CD4-positive, alpha-beta T cell (primary cell): ENCODE measurements around the gene CALML5. TPM values are rescaled to one million over a fixed set of nuclear protein-coding genes. Genes with fewer than 3 reads are reported as not detected.

Experiments
- ATAC-seq: fragments of 200-7000 bp; cut with Tn5 transposase; one replicate; pipeline ENCODE4 v1.10.0; 2022; ENCODE audit warnings: mild to moderate bottlenecking; ENCODE audit not compliant: poor library complexity
- CTCF ChIA-PET: fragments of 350-600 bp; sonication (Branson Sonifier 250); formaldehyde crosslinking; loops from one replicate; lab custom pipeline; 2021; ENCODE audit warnings: antibody characterized with exemption, inconsistent platforms; lab: Charles Lee
- POLR2A ChIA-PET: fragments of 350-600 bp; sonication (Branson Sonifier 250); formaldehyde crosslinking; loops from one replicate; lab custom pipeline; 2021; ENCODE audit warnings: antibody characterized with exemption, inconsistent platforms; lab: Charles Lee
- DNase-seq, 14 experiments: peaks; one replicate each; pipeline ENCODE4 v3.0.0-alpha.2; 2013 to 2020; ENCODE audit warnings: mixed read lengths in 2 of 14
- H3K27ac ChIP-seq, 2 donors: one replicate each; pipeline versions ENCODE4 v1.5.1 to v1.7.0; 2013; ENCODE audit warnings: low read length in 2 of 2, low read depth in 1 of 2, mild to moderate bottlenecking in 1 of 2
- H3K27me3 ChIP-seq, 2 experiments: 1 replicate in 1 of 2; 2 replicates in 1 of 2; pipeline versions ENCODE4 v1.6.1 to v1.7.0; 2013; ENCODE audit warnings: low read length in 2 of 2, control low read depth in 1 of 2, mild to moderate bottlenecking in 1 of 2, moderate library complexity in 1 of 2; ENCODE audit not compliant: insufficient read depth in 2 of 2, control insufficient read depth in 1 of 2
- H3K36me3 ChIP-seq: one replicate; pipeline ENCODE4 v1.6.1; 2013; ENCODE audit warnings: low read length, control low read depth; ENCODE audit not compliant: insufficient read depth
- H3K4me1 ChIP-seq: one replicate; pipeline ENCODE4 v1.6.1; 2013; ENCODE audit warnings: low read length, control low read depth; ENCODE audit not compliant: insufficient read depth
- H3K4me3 ChIP-seq: one replicate; pipeline ENCODE4 v1.5.1; 2013; ENCODE audit warnings: mild to moderate bottlenecking, low read length, moderate library complexity
- H3K9me3 ChIP-seq, 2 experiments: 1 replicate in 1 of 2; 2 replicates in 1 of 2; pipeline versions ENCODE4 v1.6.1 to v1.7.0; 2013; ENCODE audit warnings: low read length in 2 of 2, mild to moderate bottlenecking in 2 of 2, control low read depth in 1 of 2, moderate library complexity in 1 of 2; ENCODE audit not compliant: control insufficient read depth in 1 of 2, insufficient read depth in 1 of 2
- H3K27ac Mint-ChIP-seq: one replicate; pipeline ENCODE4 v1.8.0; 2020; ENCODE audit warnings: mixed read lengths
- H3K27me3 Mint-ChIP-seq: one replicate; pipeline ENCODE4 v1.8.0; 2021; ENCODE audit warnings: mixed read lengths
- H3K36me3 Mint-ChIP-seq: one replicate; pipeline ENCODE4 v1.8.0; 2021; ENCODE audit warnings: low read depth, mixed read lengths
- H3K4me1 Mint-ChIP-seq: one replicate; pipeline ENCODE4 v1.8.0; 2021; ENCODE audit warnings: low read depth, mixed read lengths
- H3K4me3 Mint-ChIP-seq: one replicate; pipeline ENCODE4 v1.8.0; 2020; ENCODE audit warnings: mild to moderate bottlenecking, mixed read lengths
- H3K9me3 Mint-ChIP-seq: one replicate; pipeline ENCODE4 v1.8.0; 2020; ENCODE audit warnings: mixed read lengths
- CTCF ChIP-seq: fragments of 200-600 bp; IDR thresholded peaks from one replicate; pipeline ENCODE4 v1.8.0; 2022; ENCODE audit warnings: antibody characterized with exemption, mild to moderate bottlenecking
- intact Hi-C, 2 experiments: fragments of 100-400 bp; cut with DNase I in 1 of 2; cut with micrococcal nuclease in 1 of 2; formaldehyde crosslinking; loops; one replicate each; pipeline versions ENCODE4 v1.15.1 to v1.9.0; 2023 to 2025; cut with DNase I, micrococcal nuclease
- total RNA-seq, 174 experiments: library from RNA in 2 of 174; stranded (reverse) in 2 of 174; gene quantifications; one replicate each; pipeline ENCODE4 v1.2.3 and lab custom pipeline; 2021 to 2026

CALML5 gene
- total RNA-seq, 2 experiments from 2014 or later = not detected

- Mint-ChIP-seq H3K9me3 (no peaks in the 10 kb centered on the region), H3K36me3 (no peaks in the 10 kb centered on the region), H3K27me3 (no peaks in the 10 kb centered on the region), H3K4me1 (no peaks in the 10 kb centered on the region), H3K27ac (no peak overlapping the region), H3K4me3 (no peak overlapping the region)
- POLR2A ChIA-PET = no interaction called here
- ATAC-seq = no peak
- Histone ChIP-seq H3K4me1 (no peaks in the 10 kb centered on the region), H3K4me3 (no peak overlapping the region), H3K9me3 (no peaks in the 10 kb centered on the region), H3K27me3 (no peaks in the 10 kb centered on the region), H3K27ac (no peak overlapping the region), H3K36me3 (no peaks in the 10 kb centered on the region)
- CTCF ChIA-PET = no interaction called here
- no peak for TF ChIP-seq CTCF
- intact Hi-C loops = loop anchor here in 1 of 2 experiments (5.0 kb wide), 1 partner anchor 60 kb away; no protein-coding TSS in a partner anchor
- DNase-seq = peak in 1 of 14 experiments; percentile 14
These were observed 27.4 kb upstream of the CALML5 start for GRCh38 chr10:5526691-5527331.

- no peak overlapping the region for H3K27ac ChIP-seq
- no peaks in the 10 kb centered on the region for H3K27me3 ChIP-seq
- Mint-ChIP-seq H3K36me3 (no peaks in the 10 kb centered on the region), H3K4me3 (no peak overlapping the region), H3K27ac (no peak overlapping the region), H3K9me3 (no peaks in the 10 kb centered on the region), H3K4me1 (no peaks in the 10 kb centered on the region), H3K27me3 (no peaks in the 10 kb centered on the region)
- H3K36me3 ChIP-seq = no peaks in the 10 kb centered on the region
- no peaks in the 10 kb centered on the region for H3K4me1 ChIP-seq
- no peaks in the 10 kb centered on the region for H3K9me3 ChIP-seq
- no peak for TF ChIP-seq CTCF
- H3K4me3 ChIP-seq = no peak overlapping the region
- ATAC-seq (no peak), DNase-seq (peak in 1 of 14 experiments; percentile 25)
- POLR2A ChIA-PET = no interaction called here
- CTCF ChIA-PET = no interaction called here
- intact Hi-C loops = loop anchor here in 1 of 2 experiments (5.0 kb wide), 1 partner anchor 62 kb away; no protein-coding TSS in a partner anchor
These were observed 26.4 kb upstream of the CALML5 start for GRCh38 chr10:5525561-5526341.

GRCh38 chr10:5524641-5525560, 25.5 kb upstream of the CALML5 start, which contains the start of gene CALML3:
Gene CALML3, plus strand, starts transcription at chr10:5524961. Its CDS starts 125 bp downstream, at chr10:5525086.
- Histone ChIP-seq H3K9me3 (no peaks in the 10 kb centered on the region), H3K4me1 (no peaks in the 10 kb centered on the region), H3K27ac (no peak within 1 kb of the TSS), H3K4me3 (no peak within 1 kb of the TSS), H3K27me3 (no peaks in the 10 kb centered on the region), H3K36me3 (no peaks in the 10 kb centered on the region)
- peak in 1 of 14 experiments; percentile 30 for DNase-seq
- no peak within 1 kb of the TSS for H3K27ac Mint-ChIP-seq
- CTCF ChIA-PET = no interaction called here
- ATAC-seq = no peak
- intact Hi-C loops = loop anchor here in 1 of 2 experiments (5.0 kb wide), 1 partner anchor 62 kb away; no protein-coding TSS in a partner anchor
- H3K4me1 Mint-ChIP-seq = no peaks in the 10 kb centered on the region
- no peaks in the 10 kb centered on the region for H3K9me3 Mint-ChIP-seq
- H3K27me3 Mint-ChIP-seq = no peaks in the 10 kb centered on the region
- no peaks in the 10 kb centered on the region for H3K36me3 Mint-ChIP-seq
- no peak for TF ChIP-seq CTCF
- H3K4me3 Mint-ChIP-seq = no peak within 1 kb of the TSS
- POLR2A ChIA-PET = no interaction called here
